ENCODE results near the gene FBXO9. TPM values are rescaled to one million over a fixed set of nuclear protein-coding genes. Genes with fewer than 3 reads are reported as not detected.

The FBXO9 gene
- total RNA-seq, 2 donors from 2014 or later = 49.7 to 57.9 TPM

GRCh38 chr6:53026526-53026925 lies 38.7 kb upstream of the FBXO9 start:
- no peak for DNase-seq
- Histone ChIP-seq H3K4me1 (no peaks in the 10 kb centered on the region), H3K27me3 (no peaks in the 10 kb centered on the region), H3K36me3 (peaks cover 5% of the 10 kb centered on the region), H3K27ac (no peak overlapping the region), H3K4me3 (no peak overlapping the region), H3K9me3 (no peaks in the 10 kb centered on the region), H3K9ac (ENCODE audit: low read depth in 2 of 2, low read length in 2 of 2) (no peak overlapping the region)
- no peak for TF ChIP-seq CTCF (IDR thresholded peaks at IDR 0.05)
- intact Hi-C loops (cut with DNase I) = no loop called here

DNA sequence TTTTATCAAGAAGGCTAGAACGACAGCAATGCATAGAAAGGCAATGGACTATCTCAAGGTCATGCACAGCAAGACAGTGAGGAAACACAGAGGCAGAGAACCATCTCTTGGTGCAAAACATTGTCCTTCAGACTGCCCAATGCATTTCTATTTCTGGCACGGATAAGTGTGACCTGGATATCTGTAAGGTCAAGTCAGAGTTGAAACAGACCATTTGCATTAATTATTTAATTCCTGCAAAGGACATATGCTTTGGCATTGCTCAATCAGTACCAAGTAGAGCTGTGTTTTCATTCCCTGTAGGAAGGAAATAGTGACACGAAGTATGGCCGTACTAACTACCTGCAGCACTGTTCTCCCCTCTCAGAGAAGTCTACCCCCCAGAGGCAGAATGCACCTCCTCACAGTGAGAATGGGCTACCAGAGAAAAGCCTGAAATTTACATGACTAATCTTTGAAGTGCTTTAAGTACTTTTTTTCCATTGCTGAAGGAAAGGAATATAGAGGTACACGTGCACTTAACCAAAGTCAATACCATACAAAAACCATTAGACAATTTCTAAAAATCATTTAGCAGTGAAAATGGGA lies 38.0 kb upstream of the FBXO9 start:
- TF ChIP-seq CTCF (IDR thresholded peaks at IDR 0.05) = no peak
- Histone ChIP-seq H3K4me1 (no peaks in the 10 kb centered on the region), H3K4me3 (no peak overlapping the region), H3K9ac (ENCODE audit: low read depth in 2 of 2, low read length in 2 of 2) (no peak overlapping the region), H3K27me3 (no peaks in the 10 kb centered on the region), H3K27ac (no peak overlapping the region), H3K36me3 (peaks cover 5% of the 10 kb centered on the region), H3K9me3 (no peaks in the 10 kb centered on the region)
- intact Hi-C loops (cut with DNase I) = no loop called here
- DNase-seq = no peak

DNA sequence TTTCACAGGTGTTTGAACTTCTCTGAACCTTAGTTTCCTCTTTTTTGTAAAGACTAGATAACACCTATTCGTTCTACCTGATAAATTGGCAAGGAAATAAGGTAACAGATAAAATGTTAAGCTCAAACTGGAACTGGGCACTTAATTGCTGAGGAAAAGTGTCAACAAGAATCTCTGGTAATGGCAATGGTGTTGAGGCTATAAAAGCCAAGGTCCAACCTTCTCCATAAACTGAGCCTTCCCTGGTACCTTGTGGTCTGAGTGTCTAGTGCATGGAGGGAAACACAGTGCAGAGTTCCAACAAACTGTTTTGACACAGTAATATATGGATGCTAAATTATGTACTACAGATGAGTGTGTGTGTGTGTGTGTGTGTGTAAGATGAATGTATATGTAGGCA lies 36.7 kb upstream of the FBXO9 start:
- DNase-seq = no peak
- Histone ChIP-seq H3K9me3 (no peaks in the 10 kb centered on the region), H3K27me3 (no peaks in the 10 kb centered on the region), H3K9ac (ENCODE audit: low read depth in 2 of 2, low read length in 2 of 2) (no peak overlapping the region), H3K4me1 (no peaks in the 10 kb centered on the region), H3K36me3 (peaks cover 5% of the 10 kb centered on the region), H3K4me3 (no peak overlapping the region), H3K27ac (no peak overlapping the region)
- intact Hi-C loops (cut with DNase I) = no loop called here
- no peak for TF ChIP-seq CTCF (IDR thresholded peaks at IDR 0.05)

- Histone ChIP-seq H3K36me3 (peaks cover 5% of the 10 kb centered on the region), H3K9ac (ENCODE audit: low read depth in 2 of 2, low read length in 2 of 2) (no peak overlapping the region), H3K4me1 (no peaks in the 10 kb centered on the region), H3K27ac (no peak overlapping the region), H3K9me3 (no peaks in the 10 kb centered on the region), H3K27me3 (no peaks in the 10 kb centered on the region), H3K4me3 (no peak overlapping the region)
- no peak for TF ChIP-seq CTCF (IDR thresholded peaks at IDR 0.05)
- no peak for DNase-seq
- intact Hi-C loops (cut with DNase I) = no loop called here
Observed at GRCh38 chr6:53029257-53029656, 35.9 kb upstream of the FBXO9 start.

GRCh38 chr6:53029761-53030160 lies 35.4 kb upstream of the FBXO9 start:
- no peak overlapping the region for H3K4me3 ChIP-seq
- H3K36me3 ChIP-seq = peaks cover 5% of the 10 kb centered on the region
- TF ChIP-seq CTCF (IDR thresholded peaks at IDR 0.05) = no peak
- intact Hi-C loops (cut with DNase I) = no loop called here
- no peaks in the 10 kb centered on the region for H3K9me3 ChIP-seq
- DNase-seq = no peak
- no peaks in the 10 kb centered on the region for H3K4me1 ChIP-seq
- H3K27ac ChIP-seq = no peak overlapping the region
- no peaks in the 10 kb centered on the region for H3K27me3 ChIP-seq
- no peak overlapping the region for H3K9ac ChIP-seq (ENCODE audit: low read depth in 2 of 2, low read length in 2 of 2)

All from colonic mucosa (tissue), 4 donors.